GM19467 (cell line): ENCODE data around the gene SEMA7A.
"Not testable (repeated sequence)": the region's sequence is repeated elsewhere in the genome, so short reads cannot be mapped to it uniquely, and the experiment has no call there.

Experiments used
- ATAC-seq: cut with Tn5 transposase; IDR thresholded peaks from one replicate; pipeline ENCODE4 v1.9.1; 2021; ENCODE audit warnings: mild to moderate bottlenecking, moderate library complexity; ENCODE audit not compliant: unreplicated experiment

SEMA7A gene

GRCh38 chr15:74400915-74401757 is 32.6 kb downstream of the SEMA7A start:
- ATAC-seq, result no peak

- no peak for ATAC-seq
Observed at GRCh38 chr15:74400313-74400860, 33.4 kb downstream of the SEMA7A start.

- ATAC-seq, result no peak
Observed at GRCh38 chr15:74399511-74400312, 34.0 kb downstream of the SEMA7A start.

DNA sequence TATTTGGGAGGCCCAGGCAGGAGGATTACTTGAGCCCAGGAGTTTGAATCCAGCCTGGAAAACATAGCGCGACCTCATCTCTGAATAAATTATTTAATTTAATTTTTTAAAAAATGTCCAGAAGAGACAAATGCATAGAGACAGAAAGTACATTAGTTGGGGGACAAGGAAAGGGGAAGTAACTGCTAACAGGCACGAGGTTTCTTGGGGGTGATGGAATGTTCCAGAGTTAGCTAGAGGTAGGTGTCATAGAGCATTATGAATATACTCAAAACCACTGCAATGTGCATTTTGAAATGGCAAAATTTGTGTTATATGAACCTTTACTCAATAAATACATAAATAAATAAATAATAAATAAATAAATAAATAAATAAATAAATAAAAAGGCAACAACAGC is 34.7 kb downstream of the SEMA7A start:
- no peak for ATAC-seq

GRCh38 chr15:74398183-74398582 is 35.6 kb downstream of the SEMA7A start:
- ATAC-seq, result no peak

DNA sequence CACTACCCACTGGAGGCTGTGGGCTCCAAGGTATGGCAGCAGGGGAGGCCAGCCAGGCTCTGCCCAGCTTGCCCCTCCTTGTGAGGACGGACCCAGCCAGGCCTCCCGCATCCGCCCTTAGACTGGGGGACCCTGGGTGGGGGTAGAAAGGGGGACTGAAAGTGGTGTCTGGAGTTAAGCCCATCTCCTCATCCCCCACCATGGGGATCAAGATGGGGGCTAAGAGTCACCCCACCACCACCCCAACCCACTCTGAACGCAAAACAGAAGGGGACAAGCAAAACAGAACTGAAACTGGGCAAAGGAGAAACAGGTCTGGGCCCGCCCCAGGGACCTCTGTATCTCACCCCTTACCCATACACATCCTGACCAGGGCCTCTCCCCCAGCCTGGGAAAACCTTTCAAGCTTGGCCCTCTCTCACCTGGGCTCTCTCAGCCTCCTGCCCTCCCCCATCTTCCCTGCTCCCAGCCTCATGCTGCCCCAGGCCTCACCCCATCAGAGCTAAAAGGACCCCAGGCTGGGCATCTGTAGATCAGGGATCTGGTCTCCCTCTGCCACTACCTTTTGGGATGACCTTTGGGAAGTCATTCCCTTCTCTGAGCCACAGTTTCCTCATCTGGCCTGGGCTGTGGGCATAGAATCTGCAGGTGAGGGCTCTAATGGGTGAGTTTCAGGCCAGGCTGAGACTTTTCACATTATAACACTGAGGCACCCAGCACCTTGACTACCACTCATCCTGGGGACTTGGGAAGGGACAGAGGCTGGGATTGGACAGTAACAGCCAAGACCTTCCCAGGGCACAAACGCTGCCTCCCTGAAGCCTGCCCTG is 36.3 kb downstream of the SEMA7A start:
- ATAC-seq, result peak; percentile 33

GRCh38 chr15:74396445-74397238 is 37.1 kb downstream of the SEMA7A start:
- no peak for ATAC-seq

DNA sequence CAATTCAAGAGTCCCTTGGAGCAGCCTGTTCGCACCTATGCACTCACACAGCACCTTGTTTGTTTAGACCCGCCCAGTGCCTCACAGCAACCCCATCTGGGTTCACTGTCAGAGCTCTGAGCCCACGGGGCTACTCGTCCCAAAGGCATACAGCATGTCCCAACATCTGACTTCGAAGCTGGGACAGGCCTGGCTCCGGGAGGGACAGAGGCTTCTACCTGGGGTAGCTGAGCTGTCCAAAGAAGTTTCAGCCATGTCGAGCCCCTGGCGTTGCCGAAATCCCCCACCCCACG is 37.7 kb downstream of the SEMA7A start:
- no peak for ATAC-seq

DNA sequence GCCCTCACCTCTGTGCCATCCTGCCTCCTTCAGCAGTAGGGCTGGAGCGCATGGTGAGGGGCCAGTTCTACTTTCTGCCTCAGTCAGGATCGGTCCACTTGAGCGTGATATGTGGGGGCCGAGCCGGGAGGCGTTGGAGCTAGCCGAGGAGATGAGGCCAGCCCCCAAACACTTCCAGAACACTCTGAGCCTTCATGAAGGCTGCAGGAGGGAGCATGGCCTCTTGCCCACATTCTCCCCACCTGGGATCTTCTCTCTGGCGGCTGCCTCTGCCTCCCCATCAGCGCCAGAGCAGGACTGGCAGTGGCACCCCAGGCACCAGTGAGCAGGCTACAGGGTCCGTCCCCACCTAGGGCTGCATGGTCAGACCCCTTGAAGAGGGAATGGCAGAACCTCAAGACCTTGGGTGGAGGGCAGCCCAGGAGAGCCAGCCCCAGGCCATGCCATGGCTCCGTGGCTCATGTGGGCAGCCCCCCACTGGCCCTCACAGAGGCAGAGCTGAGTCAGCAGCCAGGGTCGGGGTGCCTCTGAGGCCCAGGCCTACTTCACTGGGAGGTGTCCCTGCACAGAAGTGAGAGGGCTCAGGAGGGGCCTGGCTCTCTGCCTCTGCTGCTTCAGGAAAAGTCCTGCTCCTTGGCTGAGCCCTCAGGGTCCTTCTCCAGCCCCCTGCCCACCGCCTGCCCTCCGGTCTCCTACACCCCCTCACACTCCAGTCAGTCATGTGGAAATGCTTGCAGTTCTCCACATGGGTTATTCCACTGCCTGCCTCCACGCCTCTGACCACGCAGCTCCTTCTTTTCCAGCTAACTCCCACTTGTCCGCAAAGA is 38.2 kb downstream of the SEMA7A start:
- ATAC-seq, result no peak

DNA sequence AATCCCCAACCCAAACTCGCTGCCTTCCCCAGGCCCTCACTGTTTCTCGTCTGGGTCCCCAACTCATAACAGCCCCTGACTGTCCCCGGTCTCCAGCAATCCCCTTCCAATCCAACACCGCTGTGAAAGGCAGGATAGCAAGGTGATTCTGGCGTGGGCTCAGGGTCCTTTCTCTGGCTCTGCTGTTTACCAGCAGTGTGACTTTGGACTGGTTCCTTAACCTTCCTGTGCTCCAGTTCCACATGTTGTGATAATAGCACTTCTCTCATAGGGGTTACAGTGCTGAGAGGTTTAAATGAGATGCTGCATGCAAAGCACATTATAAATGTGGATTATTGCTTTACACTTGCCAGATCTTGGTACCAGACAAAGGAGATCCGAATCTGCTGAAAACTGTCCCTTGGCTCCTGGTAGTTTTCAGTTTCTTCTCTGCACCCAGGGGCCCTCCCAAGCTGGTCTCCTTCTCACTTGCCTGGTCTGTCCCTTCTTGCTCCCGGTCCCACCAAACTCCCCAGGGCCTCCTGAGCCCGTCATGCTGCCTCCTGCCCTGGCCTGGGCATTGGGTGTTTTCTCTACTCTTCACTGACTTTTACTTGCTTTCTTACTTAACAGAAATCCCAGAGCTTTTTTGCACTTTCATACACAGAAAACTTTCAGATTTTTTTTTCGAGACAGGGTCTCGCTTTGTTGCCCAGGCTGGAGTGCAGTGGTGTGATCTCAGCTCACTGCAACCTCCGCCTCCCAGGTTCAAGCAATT is 39.5 kb downstream of the SEMA7A start:
- no peak for ATAC-seq

DNA sequence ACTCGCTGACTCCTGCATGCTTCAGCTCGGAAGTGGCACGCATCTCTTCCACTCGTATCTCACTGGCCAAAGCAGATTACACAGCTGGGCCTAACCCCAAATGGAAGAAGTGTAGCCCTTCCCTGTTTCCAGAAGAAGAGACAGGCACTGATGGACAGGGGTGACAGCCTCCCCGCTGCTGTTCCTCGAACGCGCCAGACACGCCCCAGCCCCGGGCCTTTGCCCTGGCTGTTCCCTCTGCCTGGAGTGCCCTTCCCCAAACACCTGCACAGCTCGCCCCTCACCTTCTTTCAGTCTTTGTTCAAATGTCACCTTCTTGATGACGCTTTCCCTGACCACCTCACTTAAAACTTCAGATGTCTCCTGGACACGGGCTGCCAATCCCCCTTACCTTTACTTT is 40.3 kb downstream of the SEMA7A start:
- ATAC-seq, result no peak

- ATAC-seq, result no peak
Observed at GRCh38 chr15:74392902-74393301, 40.9 kb downstream of the SEMA7A start.

- no peak for ATAC-seq
Observed at GRCh38 chr15:74392451-74392830, 41.3 kb downstream of the SEMA7A start.

- ATAC-seq, result no peak
Observed at GRCh38 chr15:74391582-74392450, 41.9 kb downstream of the SEMA7A start.

DNA sequence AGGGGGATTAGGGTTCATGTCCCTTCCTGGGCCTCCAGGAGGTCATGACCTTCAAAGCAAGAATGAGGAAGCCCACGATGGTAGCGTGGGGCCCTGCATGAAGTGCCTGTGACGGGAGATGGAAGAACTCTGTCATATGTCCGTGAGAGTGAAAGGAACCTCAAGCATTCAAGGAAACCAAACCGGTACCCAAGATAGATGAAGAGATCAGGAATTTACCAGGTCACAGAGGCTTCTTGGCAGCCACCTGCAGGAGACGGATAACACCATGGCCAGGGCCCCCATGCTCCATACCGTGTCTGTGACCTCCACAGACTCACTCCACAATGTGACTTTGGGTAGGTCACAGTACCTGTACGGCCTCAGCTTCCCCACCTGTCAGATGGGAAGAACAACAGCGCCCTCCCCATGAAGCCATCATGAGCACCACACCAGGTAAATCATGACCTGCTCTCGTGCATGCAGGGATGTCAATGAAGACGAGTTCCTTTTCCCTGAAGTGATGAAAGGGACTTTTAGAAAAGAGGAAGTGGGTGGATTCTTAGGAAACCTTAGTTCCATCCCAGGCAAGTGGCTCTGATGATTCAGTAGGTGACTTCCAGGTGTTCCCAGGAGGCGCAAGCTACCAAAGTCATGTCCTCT is 43.0 kb downstream of the SEMA7A start:
- ATAC-seq, result no peak

DNA sequence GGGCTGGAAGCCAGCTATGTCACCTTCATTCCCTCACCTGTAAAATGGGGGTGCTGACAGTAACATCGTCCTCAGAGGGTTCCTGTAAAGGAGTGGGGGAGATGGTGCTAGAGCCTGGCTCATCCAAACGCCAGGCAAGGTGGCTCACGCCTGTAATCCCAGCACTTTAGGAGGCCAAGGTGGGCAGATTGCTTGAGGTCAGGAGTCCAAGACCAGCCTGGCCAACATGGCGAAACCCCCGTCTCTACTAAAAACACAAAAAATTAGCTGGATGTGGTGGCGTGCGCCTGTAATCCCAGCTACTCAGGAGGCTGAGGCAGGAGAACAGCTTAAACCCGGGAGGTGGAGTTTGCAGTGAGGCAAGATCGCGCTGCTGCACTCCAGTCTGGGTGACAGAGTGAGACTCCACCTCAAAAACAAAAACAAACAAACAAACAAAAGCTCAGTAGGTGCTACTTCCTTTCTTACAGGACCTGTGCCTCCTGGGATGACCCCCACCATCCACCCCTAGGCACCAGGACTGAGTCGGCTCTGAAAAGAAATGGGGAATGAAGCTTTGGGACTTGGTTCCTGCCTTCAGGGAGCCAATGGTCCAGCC is 43.6 kb downstream of the SEMA7A start:
- ATAC-seq, result not testable (repeated sequence)
